Activated naive CD4-positive, alpha-beta T cell (primary cell): ENCODE measurements around the gene PNO1.
"Not testable (repeated sequence)": the region's sequence is repeated elsewhere in the genome, so short reads cannot be mapped to it uniquely, and the experiment has no call there.

Experiments
- DNase-seq, 4 experiments: peaks; one replicate each; lab custom pipeline; 2025; lab: John Stamatoyannopoulos, UW

The PNO1 gene

GRCh38 chr2:68157002-68157401, 686 bp upstream of the PNO1 start:
- DNase-seq, result peak in 2 of 4 experiments; percentile 17 to 55

DNA sequence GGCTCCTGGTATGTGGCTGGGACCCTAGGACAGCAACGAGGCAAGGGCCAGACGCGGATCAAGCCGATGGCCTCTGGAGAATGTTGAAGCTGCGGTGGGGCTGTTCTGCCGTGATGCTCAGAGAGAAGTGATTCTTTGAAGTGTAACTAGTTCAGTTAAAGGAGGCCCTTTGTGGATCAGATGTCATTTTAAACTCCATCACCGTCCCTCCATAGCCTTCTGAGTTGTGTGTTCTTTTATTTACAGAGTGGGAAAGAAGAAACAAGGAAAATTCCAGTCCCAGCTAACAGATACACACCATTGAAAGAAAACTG, 403 bp downstream of the PNO1 start:
- no peak for DNase-seq

DNA sequence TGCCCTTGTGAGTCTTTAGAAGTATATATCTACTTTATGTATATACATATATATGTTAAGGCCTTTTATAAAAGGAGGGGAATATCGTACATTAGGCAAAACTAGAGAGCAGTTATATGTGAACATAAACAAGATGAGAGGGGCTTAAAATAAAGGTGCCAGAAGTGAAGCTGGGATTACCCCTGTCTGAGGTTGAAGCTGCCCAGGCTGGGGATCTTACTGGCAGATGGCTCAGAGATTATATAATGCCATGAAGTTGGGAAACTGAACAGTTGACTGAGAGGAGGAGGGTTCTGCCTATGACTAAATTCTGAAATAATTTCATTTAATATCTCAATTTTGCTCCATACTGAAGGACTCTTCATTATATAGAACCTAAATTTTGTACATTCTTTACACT, 6.0 kb downstream of the PNO1 start:
- no peak for DNase-seq

- DNase-seq, result no peak
Observed at GRCh38 chr2:68167186-68167585, 9.5 kb downstream of the PNO1 start.

DNA sequence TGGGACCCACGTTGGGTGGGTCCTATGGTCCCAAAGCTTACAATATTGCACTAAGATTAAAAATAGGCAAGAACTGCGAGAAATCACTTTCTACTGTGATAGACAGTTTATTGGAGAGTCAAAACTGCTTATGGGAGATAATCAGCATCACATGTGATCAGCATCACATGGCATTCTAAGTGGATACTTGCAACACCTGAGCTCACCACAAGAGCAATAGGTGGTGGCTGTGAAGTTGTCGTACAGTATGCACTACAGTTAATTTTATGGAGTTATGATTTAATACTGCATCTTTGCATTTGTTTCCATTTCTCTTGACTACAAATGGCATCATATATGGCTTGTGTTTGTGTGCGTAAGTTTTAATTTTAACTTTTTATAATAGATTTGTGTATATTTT, 11.6 kb downstream of the PNO1 start:
- DNase-seq, result no peak

DNA sequence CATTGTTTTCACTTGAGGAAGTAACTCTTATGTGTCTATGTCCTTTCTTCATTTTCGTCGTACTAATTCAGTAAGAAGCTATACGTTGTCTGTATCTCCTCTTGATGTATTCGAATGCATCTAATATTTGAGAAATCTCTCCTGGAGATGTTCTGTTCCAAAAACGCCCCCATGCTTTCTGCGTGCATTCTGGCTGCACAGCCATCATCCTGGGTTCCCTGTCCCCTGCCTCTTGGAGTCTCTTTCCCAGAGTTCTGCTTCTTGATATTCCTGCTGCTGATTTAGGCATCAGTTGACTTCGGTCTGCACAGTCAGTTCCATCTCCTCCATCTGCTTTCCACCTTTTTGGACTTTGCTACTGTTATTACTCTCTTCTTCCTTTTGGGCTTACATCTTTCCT, 13.5 kb downstream of the PNO1 start:
- no peak for DNase-seq

DNA sequence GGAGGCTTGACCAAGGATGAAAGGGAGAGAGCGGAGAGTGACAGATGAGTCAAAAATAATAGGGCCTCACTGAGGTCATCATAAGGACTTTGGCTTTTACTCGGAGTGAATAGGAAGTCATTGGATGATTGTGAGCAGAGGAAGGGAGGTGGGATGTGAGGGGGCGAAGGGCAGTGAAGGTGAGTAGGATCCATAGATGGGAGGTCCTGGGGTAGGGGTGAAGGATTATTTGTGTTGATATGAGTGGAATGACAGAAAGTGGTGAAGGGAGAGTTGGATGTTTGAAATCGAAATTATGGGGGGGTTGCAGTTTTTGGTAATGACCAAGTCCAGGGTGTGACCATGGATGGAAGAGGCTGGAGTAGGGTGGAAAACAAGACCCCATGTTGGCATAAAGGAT, 14.0 kb downstream of the PNO1 start:
- no peak for DNase-seq

DNA sequence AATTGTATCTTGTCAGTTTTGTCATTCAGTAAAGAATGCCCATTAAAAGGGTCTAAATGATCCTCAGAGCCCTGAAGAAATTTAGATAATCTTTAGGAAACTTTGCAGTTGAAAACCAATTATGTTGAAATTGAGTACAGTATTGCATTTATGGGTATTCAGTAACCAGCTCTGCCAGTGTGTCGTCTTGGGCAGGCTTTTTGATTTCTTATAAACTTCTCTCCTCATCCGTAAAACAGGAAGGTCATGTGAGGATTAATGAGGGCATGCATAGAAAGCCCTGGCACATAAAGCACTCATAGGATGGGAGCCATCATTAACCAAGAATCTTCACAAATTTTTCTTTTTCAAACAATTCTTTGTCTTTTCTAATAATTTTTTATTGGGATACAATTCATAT, 14.8 kb downstream of the PNO1 start:
- DNase-seq, result no peak

DNA sequence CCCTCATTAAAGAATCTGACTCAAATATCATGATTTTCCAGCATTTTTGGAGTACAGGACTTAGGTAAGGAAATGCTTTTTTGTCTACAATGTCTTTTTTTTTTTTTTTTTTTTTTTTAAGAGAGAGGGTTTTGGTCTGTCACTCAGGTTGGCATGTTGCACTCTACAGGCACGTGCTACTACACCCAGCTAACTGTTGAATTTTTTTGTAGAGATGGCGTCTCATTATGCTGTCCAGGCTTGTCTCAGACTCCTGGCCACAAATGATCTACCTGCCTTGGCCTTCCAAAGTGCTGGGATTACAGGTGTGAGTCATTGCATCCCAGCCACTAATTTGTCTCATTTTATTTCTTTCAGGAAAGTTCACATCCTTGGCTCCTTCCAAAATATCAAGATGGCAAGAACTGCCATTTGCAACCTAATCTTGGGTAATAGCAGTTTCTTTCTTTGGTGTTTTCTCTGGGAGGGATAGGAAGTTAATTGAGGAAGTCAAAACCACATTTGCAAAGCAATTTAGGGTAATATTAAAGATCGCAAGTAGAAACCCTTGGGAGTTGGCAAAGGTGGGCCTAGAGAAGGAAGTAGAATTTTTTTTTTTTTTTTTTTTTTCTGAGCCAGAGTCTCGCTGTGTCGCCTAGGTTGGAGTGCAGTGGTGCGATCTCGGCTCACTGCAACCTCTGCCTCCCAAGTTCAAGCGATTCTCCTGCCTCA, 15.5 kb downstream of the PNO1 start:
- DNase-seq, result no peak

- not testable (repeated sequence) for DNase-seq
Observed at GRCh38 chr2:68175210-68175609, 17.5 kb downstream of the PNO1 start.

DNA sequence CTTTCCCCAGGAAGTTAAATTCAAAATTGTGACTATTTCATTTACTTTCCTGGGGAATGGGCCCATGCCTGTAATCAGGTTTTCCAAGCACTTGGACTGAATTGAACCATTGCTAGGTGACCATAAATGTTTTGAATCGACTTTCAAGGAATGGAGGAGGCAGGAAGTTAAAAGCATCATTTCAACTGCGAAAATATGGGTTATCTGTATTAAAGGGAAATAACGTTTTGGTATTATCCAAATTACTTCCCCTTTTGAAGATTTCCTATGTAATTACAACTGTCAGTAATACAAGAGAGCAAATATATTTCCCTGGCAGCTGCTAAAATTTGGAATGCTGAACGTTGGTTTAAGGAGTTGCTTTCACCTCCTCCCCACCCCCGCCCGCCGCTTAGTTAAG, 19.0 kb downstream of the PNO1 start:
- no peak for DNase-seq

DNA sequence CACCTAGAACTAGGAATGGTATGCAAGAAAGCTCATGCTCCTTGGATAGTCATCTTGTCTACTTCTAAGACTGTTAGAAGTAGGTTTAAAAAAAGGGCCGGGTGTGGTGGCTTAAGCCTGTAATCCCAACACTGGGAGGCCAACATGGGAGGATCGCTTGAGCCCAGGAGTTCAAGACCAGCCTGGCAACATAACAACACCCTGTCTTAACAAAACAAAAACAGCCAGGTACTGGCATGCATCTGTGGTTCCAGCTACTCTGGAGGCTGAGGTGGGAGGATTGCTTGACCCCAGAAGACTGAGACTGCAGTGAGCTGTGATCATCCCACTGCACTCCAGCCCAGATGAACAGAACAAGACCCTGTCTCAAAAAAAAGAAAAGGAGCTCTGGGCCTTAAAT, 19.9 kb downstream of the PNO1 start:
- DNase-seq, result no peak

GRCh38 chr2:68178432-68178831, 20.7 kb downstream of the PNO1 start:
- DNase-seq, result no peak

- DNase-seq, result no peak
Observed at GRCh38 chr2:68178954-68179627, 21.4 kb downstream of the PNO1 start.

DNA sequence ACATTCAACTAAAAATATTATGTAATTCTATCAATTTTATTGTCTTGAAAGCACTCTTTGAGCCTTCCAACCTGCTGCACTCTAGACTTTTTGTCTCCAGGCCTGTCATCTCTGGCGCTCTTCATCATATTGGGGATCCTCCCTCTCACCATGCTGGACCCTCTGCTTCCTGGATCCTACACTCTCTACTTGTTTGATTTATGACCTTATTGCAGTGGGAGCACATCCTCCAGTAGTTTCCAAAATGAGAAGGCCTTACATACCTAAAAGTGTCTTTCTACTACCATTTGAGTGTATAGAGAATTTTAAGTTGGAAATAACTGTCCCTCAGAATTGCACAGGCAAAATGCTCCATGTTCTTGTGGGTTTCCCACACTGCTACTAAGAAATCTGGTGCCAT, 25.2 kb downstream of the PNO1 start:
- DNase-seq, result no peak

GRCh38 chr2:68185541-68186164, 28.0 kb downstream of the PNO1 start:
- DNase-seq, result peak in 3 of 4 experiments; percentile 15 to 35 (median 31)

DNA sequence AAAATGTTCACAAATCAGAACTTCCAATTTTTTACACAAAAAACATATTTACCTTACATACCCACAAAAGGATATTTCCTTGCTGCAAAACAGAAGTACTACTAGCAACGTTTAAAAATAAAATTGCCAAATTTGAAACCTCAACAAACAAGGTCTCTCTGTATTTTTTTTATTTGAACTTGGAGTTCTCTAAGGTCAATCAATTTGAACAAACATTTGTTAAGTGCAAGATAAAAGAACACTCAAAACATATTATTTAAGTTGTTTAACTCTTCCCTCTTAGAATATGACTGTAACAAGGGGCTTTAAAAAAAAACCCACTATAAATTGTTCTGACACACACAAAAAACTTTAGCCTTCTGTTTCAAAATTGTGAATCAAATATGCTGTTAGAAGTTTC, 29.6 kb downstream of the PNO1 start:
- no peak for DNase-seq

DNA sequence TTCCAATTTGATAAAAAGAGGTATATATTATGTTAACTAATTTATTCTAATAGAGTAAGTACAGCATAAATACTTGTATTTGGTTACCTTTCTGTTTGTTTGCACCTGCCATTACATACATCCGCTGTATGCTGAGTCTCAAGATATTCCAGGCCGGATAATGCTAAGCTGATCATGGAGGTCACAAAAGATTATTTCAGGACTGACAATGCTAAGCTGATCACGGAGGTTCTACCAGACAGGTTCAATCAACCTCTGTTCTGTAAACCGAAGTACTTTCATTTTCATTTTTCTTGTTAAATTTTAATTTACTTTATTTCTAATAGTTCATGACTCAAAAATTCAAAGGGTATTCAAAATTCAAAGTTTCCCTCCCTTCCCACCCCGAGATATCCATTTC, 31.1 kb downstream of the PNO1 start:
- no peak for DNase-seq

DNA sequence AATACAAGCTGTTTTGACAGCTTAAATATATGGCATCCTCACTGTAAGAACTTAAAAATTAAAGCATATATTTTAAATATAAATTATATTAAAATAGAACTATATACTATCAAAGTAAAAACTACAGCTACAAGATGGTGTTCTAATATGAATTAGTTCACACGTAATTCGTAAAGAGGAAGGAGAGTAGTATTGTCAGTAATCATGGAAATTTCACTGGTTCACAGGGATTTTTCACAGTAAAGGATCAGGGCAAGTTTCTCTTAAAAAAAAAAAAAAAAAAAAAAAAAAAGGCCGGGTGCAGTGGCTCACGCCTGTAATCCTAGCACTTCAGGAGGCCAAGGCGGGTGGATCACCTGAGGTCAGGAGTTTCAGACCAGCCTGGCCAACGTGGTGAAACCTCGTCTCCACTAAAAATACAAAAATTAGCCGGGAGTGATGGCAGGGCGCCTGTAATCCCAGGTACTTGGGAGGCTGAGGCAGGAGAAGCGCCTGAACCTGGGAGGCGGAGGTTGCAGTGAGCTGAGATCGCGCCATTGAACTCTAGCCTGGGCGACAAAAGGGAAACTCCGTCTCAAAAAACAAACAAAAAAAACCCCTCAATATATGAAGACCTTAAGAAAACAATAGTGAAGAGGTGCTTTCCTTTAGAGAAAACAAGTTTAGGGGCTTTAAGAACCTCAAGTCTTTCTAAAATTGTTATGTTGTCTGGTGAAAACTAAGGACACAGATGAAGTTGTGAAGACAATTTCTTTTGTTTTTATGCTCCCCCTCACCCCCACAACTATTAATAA, 32.5 kb downstream of the PNO1 start:
- no peak for DNase-seq

DNA sequence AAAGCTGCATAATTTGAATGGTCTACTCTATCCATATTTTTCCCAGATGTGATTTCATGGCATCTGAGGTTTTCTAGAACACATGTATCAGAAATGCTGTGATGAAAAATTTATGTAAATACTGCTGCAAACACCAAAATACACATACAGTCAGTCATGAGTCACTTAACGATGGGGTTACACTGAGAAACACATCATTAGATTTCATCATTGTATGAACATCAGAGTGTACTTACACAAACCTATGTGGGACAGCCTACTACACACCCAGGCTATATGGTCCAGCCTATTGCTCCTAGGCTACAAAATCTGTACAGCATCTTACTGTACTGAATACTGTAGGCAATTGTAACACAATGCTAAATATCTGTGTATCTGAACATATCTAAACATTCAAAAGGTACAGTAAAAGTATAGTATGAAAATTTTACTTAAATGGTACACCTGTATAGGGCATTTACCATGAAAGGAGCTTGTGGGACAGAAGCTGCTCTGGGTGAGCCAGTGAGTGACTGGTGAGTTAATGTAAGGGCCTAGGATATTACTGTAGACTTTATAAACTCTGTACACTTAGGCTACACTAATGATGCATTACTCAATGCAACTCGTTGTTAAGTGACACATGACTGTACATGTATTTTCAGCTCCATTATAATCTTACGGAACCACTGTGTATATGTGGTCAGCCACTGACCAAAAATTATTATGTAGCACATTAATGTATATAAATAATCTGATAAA, 33.5 kb downstream of the PNO1 start:
- DNase-seq, result no peak

GRCh38 chr2:68193144-68193543, 35.5 kb downstream of the PNO1 start:
- DNase-seq, result no peak

DNA sequence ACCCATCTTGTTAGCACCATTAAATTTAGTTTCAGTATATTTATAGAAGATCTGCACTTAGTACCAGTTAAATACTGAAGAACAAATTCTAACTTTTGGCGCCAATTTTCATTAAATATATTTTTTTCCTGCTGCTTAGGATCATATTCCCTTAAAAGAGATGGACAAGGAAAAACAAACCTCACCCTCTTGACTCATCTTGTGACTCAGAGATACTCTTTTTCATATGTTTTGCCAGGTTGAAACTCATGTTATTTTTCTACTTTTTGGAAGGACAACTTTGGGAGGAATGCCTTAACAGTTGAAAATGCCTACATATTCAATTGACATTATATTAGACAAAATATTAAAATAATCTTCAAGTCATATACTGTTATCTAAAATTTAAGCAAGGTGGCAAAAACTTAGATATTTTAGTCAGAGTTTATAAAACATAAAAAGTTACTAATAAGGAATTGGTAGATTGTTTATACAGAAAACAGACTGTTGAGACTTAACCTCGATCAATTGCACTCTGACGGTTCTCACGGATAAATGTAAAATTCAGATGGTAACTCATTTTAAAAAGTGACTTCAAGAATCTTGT, 36.2 kb downstream of the PNO1 start:
- DNase-seq, result no peak
